ENCODE data around the gene ERCC8. TPM values are rescaled to one million over a fixed set of nuclear protein-coding genes. Genes with fewer than 3 reads are reported as not detected.
"Not testable (repeated sequence)": the region's sequence is repeated elsewhere in the genome, so short reads cannot be mapped to it uniquely, and the experiment has no call there.

Gene ERCC8
- total and polyA plus RNA-seq, 10 donors, result 4.3 to 18.9 (median 12.4) TPM

GRCh38 chr5:60872892-60873291 is 72.0 kb downstream of the ERCC8 start:
- DNase-seq, result no peak
- H3K4me3 ChIP-seq, result no peak overlapping the region
- intact Hi-C loops (cut with DNase I; ENCODE audit: low total_unique reads), result no loop called here

GRCh38 chr5:60870857-60871256 is 74.0 kb downstream of the ERCC8 start:
- Histone ChIP-seq H3K9me3 (peaks cover 0 to 52% (median 37%) of the 10 kb centered on the region in 8 donors), H3K36me3 (peaks cover 0 to 10% (median 0%) of the 10 kb centered on the region in 6 donors), H3K4me3 (no peak overlapping the region), H3K27ac (no peak overlapping the region), H3K4me1 (no peaks in the 10 kb centered on the region), H3K27me3 (replicated peaks in 1 of 7) (no peaks in the 10 kb centered on the region)
- DNase-seq, result no peak
- WGBS, 5 donors, result 81 to 97% (median 94%) methylated on average over 3 of the region's 3 CpGs
- TF ChIP-seq POLR2A (IDR thresholded peaks at IDR 0.05) (no peak), POLR2AphosphoS5 (IDR thresholded peaks at IDR 0.05) (no peak), CTCF (IDR thresholded peaks at IDR 0.05 in 8 of 11, conservative IDR thresholded peaks at IDR 0.05 in 3 of 11) (no peak)
- intact Hi-C loops (cut with DNase I; ENCODE audit: low total_unique reads), result no loop called here

More at GRCh38 chr5:60872892-60873291, 72.0 kb downstream of the ERCC8 start:
- no peak overlapping the region for H3K27ac ChIP-seq
- H3K9me3 ChIP-seq, result peaks cover 0 to 49% (median 37%) of the 10 kb centered on the region in 8 donors
- H3K36me3 ChIP-seq, result peaks cover 0 to 10% (median 0%) of the 10 kb centered on the region in 6 donors
- H3K27me3 ChIP-seq (replicated peaks in 1 of 7), result no peaks in the 10 kb centered on the region
- no peak for TF ChIP-seq POLR2AphosphoS5 (IDR thresholded peaks at IDR 0.05)
- no peak for TF ChIP-seq POLR2A (IDR thresholded peaks at IDR 0.05)
- TF ChIP-seq CTCF (IDR thresholded peaks at IDR 0.05 in 8 of 11, conservative IDR thresholded peaks at IDR 0.05 in 3 of 11), result no peak
- no peaks in the 10 kb centered on the region for H3K4me1 ChIP-seq

GRCh38 chr5:60860572-60860971 is 84.3 kb downstream of the ERCC8 start:
- H3K27ac ChIP-seq; intact Hi-C loops (cut with DNase I; ENCODE audit: low total_unique reads); H3K36me3 ChIP-seq; H3K27me3 ChIP-seq (replicated peaks in 1 of 7); H3K9me3 ChIP-seq; H3K4me3 ChIP-seq; DNase-seq; H3K4me1 ChIP-seq: not testable (repeated sequence)
- WGBS, 5 donors, result 90 to 96% (median 95%) methylated on average over 10 to 16 of the region's 16 CpGs

GRCh38 chr5:60856066-60856465 is 88.8 kb downstream of the ERCC8 start:
- TF ChIP-seq POLR2A (IDR thresholded peaks at IDR 0.05) (no peak), POLR2AphosphoS5 (IDR thresholded peaks at IDR 0.05) (no peak), CTCF (IDR thresholded peaks at IDR 0.05 in 8 of 11, conservative IDR thresholded peaks at IDR 0.05 in 3 of 11) (no peak)
- Histone ChIP-seq H3K27me3 (replicated peaks in 1 of 7) (no peaks in the 10 kb centered on the region), H3K4me3 (no peak overlapping the region), H3K4me1 (no peaks in the 10 kb centered on the region), H3K27ac (no peak overlapping the region), H3K36me3 (no peaks in the 10 kb centered on the region), H3K9me3 (peaks cover 0 to 7% (median 5%) of the 10 kb centered on the region in 8 donors)
- DNase-seq, result no peak
- 95 to 100% (median 98%) methylated on average over 1 of the region's 1 CpG for WGBS, 5 donors
- intact Hi-C loops (cut with DNase I; ENCODE audit: low total_unique reads), result no loop called here

GRCh38 chr5:60852940-60853339 is 91.9 kb downstream of the ERCC8 start:
- no peak for TF ChIP-seq POLR2AphosphoS5 (IDR thresholded peaks at IDR 0.05)
- TF ChIP-seq CTCF (IDR thresholded peaks at IDR 0.05 in 8 of 11, conservative IDR thresholded peaks at IDR 0.05 in 3 of 11), result no peak
- TF ChIP-seq POLR2A (IDR thresholded peaks at IDR 0.05), result no peak
- 48 to 75% (median 69%) methylated on average over 3 of the region's 3 CpGs for WGBS, 5 donors
- intact Hi-C loops (cut with DNase I; ENCODE audit: low total_unique reads), result no loop called here

More at GRCh38 chr5:60852940-60853339, 91.9 kb downstream of the ERCC8 start:
- H3K36me3 ChIP-seq, result no peaks in the 10 kb centered on the region
- no peak overlapping the region for H3K27ac ChIP-seq
- H3K27me3 ChIP-seq (replicated peaks in 1 of 7), result no peaks in the 10 kb centered on the region
- no peak for DNase-seq
- no peaks in the 10 kb centered on the region for H3K4me1 ChIP-seq
- H3K9me3 ChIP-seq, result no peaks in the 10 kb centered on the region
- no peak overlapping the region for H3K4me3 ChIP-seq

All from spleen (tissue), 11 donors.